ENCODE results near the gene CYB5B.

DNA sequence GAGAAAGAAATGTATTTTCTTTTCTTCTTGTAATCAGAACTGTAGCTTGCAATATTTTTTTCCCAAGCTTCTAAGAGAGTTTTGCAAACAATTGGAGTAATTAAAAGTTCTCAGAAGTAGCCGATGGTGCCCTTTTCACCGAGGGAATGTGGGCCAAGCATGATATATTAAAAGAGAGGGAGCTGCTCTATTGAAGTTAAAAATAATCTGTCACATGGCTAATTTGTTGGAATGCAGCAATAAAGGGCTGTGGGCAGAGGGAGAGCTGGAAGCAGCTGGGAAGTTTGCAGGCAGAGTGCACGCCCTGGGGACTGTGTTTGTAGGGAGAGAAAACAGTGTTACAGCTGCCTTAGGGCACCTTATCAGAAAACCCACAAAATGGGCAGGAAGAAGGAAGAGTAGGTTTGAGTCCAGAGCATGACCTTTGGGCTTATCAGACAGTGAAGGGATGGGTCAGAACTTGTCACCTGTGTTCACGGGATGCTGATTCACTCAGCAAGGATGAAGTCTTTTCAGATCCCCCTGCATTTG, 20.1 kb upstream of the CYB5B start:
- TF ChIP-seq EZH2 (IDR thresholded peaks at IDR 0.05; ENCODE audit: low read length) (no peak), CTCF (optimal IDR thresholded peaks at IDR 0.05 in 1 of 3, IDR thresholded peaks at IDR 0.05 in 1 of 3, conservative IDR thresholded peaks at IDR 0.05 in 1 of 3; ENCODE audit: extremely low read depth in 1 of 3, insufficient read depth in 2 of 3, low read length in 3 of 3) (no peak)
